Spleen (tissue), 11 donors: ENCODE data around the gene RIGI. TPM values are rescaled to one million over a fixed set of nuclear protein-coding genes. Genes with fewer than 3 reads are reported as not detected.

Experiments
- DNase-seq: peaks from one replicate; pipeline ENCODE4 v3.0.0-alpha.2; 2020
- H3K27ac ChIP-seq, 8 donors: fragments of 200-600 bp; sonication (generic) in 7 of 8; 1 replicate in 4 of 8; 2 replicates in 4 of 8; pipeline versions ENCODE4 v1.5.0 to v1.8.0; 2016 to 2021; ENCODE audit warnings: inconsistent platforms in 4 of 8, mild to moderate bottlenecking in 4 of 8, moderate library complexity in 1 of 8
- H3K27me3 ChIP-seq, 7 donors: fragments of 200-600 bp; sonication (generic) in 6 of 7; replicated peaks in 1 of 7; 1 replicate in 4 of 7; 2 replicates in 3 of 7; pipeline versions ENCODE4 v1.5.0 to v1.8.0; 2016 to 2021; ENCODE audit warnings: inconsistent platforms in 3 of 7, mild to moderate bottlenecking in 1 of 7
- H3K36me3 ChIP-seq, 6 donors: fragments of 200-600 bp; sonication (generic) in 5 of 6; 1 replicate in 4 of 6; 2 replicates in 2 of 6; pipeline versions ENCODE4 v1.5.0 to v1.8.0; 2016 to 2021; ENCODE audit warnings: inconsistent platforms in 2 of 6
- H3K4me1 ChIP-seq, 6 donors: fragments of 200-600 bp; sonication (generic) in 5 of 6; 1 replicate in 3 of 6; 2 replicates in 3 of 6; pipeline versions ENCODE4 v1.5.0 to v1.8.0; 2016 to 2021; ENCODE audit warnings: inconsistent platforms in 3 of 6
- H3K4me3 ChIP-seq, 8 donors: fragments of 200-600 bp; sonication (generic) in 7 of 8; 1 replicate in 4 of 8; 2 replicates in 4 of 8; pipeline versions ENCODE4 v1.5.0 to v1.8.0; 2016 to 2021; ENCODE audit warnings: inconsistent platforms in 4 of 8, mild to moderate bottlenecking in 4 of 8, moderate library complexity in 2 of 8
- H3K9me3 ChIP-seq, 8 donors: fragments of 200-600 bp; sonication (generic) in 7 of 8; 1 replicate in 4 of 8; 2 replicates in 4 of 8; pipeline versions ENCODE4 v1.5.0 to v1.8.0; 2016 to 2021; ENCODE audit warnings: inconsistent platforms in 4 of 8
- POLR2A ChIP-seq, 3 donors: fragments of 450-650 bp; IDR thresholded peaks; one replicate each; pipeline ENCODE4 v1.5.1; 2017; ENCODE audit warnings: antibody characterized with exemption in 3 of 3, mild to moderate bottlenecking in 1 of 3
- POLR2AphosphoS5 ChIP-seq, 3 donors: sonication (generic); formaldehyde crosslinking; IDR thresholded peaks; one replicate each; pipeline ENCODE4 v1.5.1; 2017; ENCODE audit warnings: antibody characterized with exemption in 3 of 3
- WGBS, 5 donors: extraction: QIAGEN DNeasy Blood & Tissue Kit in 3 of 5; methylation state at CpG; one replicate each; pipeline versions ENCODE4 v1.1.5 to v1.1.7; 2013 to 2018; 5-methylcytosine and 5-hydroxymethylcytosine counted together
- intact Hi-C: fragments of 100-400 bp; cut with DNase I; formaldehyde crosslinking; loops from one replicate; pipeline ENCODE4 v1.15.0; 2023; ENCODE audit warnings: low total_unique reads
- polyA plus RNA-seq, 3 donors: library from polyadenylated mRNA; stranded (reverse); fragments of 200-250 nt; gene quantifications; one replicate each; pipeline ENCODE4 v1.2.1, GENCODE V29; 2013
- total RNA-seq, 7 donors: library from RNA; depleted of rRNA in 3 of 7; stranded (reverse); fragments of >200 nt in 3 of 7; fragmentation: NEBNext Ultra II Directional in 4 of 7; extraction: Animal tissue kit (Norgen Biotek cat#: 25700) in 4 of 7; gene quantifications; one replicate each; pipeline versions ENCODE4 v1.1.0 to v1.2.1, GENCODE V29; 2016 to 2021
- TF ChIP-seq, protein P1 (sequence below), 11 experiments: fragments of 200-600 bp in 7 of 11; fragments of 450-650 bp in 4 of 11; sonication (generic) in 4 of 11; IDR thresholded peaks in 8 of 11; conservative IDR thresholded peaks in 3 of 11; 1 replicate in 7 of 11; 2 replicates in 4 of 11; pipeline versions ENCODE4 v1.4.0 to v1.8.0; 2016 to 2021; ENCODE audit warnings: antibody characterized with exemption in 11 of 11, inconsistent platforms in 4 of 11, mild to moderate bottlenecking in 1 of 11
- donor health status: healthy with polysubstance abuse.
- donor health status: DM: no; HTN: no; CAD: no; lungs with moderate emphysema.
- donor health status: DM: no; HTN: no; CAD: no.
- donor health status: Bipolar disorder and iron deficiency.
- donor health status: healthy.
- donor health status: DM: no; HTN: no; CAD: no.
- donor health status: DM: yes; HTN: yes; CAD: no.

RIGI gene
- total and polyA plus RNA-seq, 10 donors: 6.5 to 24.4 (median 16.4) TPM

DNA sequence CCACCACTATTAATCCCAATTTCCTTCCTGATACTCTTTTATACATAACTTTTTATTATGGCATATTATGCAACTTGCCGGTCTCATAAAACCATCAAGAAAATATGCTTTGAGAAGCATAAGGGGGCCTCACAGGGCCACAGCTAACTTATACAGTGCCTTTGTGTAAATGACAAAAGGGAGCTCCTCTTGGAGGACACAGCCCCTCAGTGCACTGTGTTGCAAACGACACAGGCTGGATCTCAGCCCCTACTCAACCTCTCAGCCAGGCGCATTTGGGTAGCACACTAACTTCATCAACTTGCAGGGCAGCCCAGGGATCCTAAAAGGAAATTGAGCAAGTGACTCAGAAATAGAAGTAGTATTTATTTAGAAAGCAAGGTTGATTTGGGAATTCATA, 35.4 kb downstream of the RIGI start:
- H3K36me3 ChIP-seq: peaks cover 0 to 97% (median 53%) of the 10 kb centered on the region in 6 donors
- no peak overlapping the region for H3K27ac ChIP-seq

DNA sequence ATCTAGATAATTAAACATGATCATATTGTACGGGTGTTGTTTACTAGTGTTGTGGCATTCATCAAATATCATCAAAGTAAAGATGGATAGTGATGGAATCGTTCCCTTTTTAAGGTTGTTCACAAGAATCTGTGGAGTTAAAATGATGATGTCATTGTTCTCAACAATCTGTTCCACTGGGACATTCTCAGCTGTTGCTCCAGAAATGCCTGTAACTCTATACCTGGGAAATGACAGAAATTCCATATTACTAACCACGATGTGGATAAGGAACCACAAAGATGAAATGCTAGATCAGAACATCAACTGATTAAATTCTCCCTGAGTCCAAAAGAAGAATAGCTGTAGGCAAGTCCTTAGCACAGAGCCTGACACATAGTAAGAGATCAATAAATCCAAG, 38.0 kb downstream of the RIGI start:
- peaks cover 0 to 100% (median 78%) of the 10 kb centered on the region in 6 donors for H3K36me3 ChIP-seq
- H3K27ac ChIP-seq: no peak overlapping the region
- H3K4me1 ChIP-seq: no peaks in the 10 kb centered on the region
- intact Hi-C loops: no loop called here
- H3K4me3 ChIP-seq: no peak overlapping the region
- no peak for TF ChIP-seq POLR2AphosphoS5 (IDR thresholded peaks at IDR 0.05)
- TF ChIP-seq, protein P1, sequence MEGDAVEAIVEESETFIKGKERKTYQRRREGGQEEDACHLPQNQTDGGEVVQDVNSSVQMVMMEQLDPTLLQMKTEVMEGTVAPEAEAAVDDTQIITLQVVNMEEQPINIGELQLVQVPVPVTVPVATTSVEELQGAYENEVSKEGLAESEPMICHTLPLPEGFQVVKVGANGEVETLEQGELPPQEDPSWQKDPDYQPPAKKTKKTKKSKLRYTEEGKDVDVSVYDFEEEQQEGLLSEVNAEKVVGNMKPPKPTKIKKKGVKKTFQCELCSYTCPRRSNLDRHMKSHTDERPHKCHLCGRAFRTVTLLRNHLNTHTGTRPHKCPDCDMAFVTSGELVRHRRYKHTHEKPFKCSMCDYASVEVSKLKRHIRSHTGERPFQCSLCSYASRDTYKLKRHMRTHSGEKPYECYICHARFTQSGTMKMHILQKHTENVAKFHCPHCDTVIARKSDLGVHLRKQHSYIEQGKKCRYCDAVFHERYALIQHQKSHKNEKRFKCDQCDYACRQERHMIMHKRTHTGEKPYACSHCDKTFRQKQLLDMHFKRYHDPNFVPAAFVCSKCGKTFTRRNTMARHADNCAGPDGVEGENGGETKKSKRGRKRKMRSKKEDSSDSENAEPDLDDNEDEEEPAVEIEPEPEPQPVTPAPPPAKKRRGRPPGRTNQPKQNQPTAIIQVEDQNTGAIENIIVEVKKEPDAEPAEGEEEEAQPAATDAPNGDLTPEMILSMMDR (IDR thresholded peaks at IDR 0.05 in 8 of 11, conservative IDR thresholded peaks at IDR 0.05 in 3 of 11): no peak
- TF ChIP-seq POLR2A (IDR thresholded peaks at IDR 0.05): no peak
- WGBS, 5 donors: 64 to 95% (median 88%) methylated on average over 3 of the region's 3 CpGs
- no peak for DNase-seq
- H3K9me3 ChIP-seq: no peaks in the 10 kb centered on the region
- no peaks in the 10 kb centered on the region for H3K27me3 ChIP-seq

More for the DNA sequence above, 35.4 kb downstream of the RIGI start:
- Histone ChIP-seq H3K4me1 (no peaks in the 10 kb centered on the region), H3K4me3 (no peak overlapping the region), H3K9me3 (no peaks in the 10 kb centered on the region), H3K27me3 (no peaks in the 10 kb centered on the region)
- 68 to 88% (median 84%) methylated on average over 3 of the region's 3 CpGs for WGBS, 5 donors
- intact Hi-C loops: no loop called here
- DNase-seq: no peak
- TF ChIP-seq POLR2A (IDR thresholded peaks at IDR 0.05) (no peak), POLR2AphosphoS5 (IDR thresholded peaks at IDR 0.05) (no peak)
- TF ChIP-seq, protein P1 (IDR thresholded peaks at IDR 0.05 in 8 of 11, conservative IDR thresholded peaks at IDR 0.05 in 3 of 11): no peak

DNA sequence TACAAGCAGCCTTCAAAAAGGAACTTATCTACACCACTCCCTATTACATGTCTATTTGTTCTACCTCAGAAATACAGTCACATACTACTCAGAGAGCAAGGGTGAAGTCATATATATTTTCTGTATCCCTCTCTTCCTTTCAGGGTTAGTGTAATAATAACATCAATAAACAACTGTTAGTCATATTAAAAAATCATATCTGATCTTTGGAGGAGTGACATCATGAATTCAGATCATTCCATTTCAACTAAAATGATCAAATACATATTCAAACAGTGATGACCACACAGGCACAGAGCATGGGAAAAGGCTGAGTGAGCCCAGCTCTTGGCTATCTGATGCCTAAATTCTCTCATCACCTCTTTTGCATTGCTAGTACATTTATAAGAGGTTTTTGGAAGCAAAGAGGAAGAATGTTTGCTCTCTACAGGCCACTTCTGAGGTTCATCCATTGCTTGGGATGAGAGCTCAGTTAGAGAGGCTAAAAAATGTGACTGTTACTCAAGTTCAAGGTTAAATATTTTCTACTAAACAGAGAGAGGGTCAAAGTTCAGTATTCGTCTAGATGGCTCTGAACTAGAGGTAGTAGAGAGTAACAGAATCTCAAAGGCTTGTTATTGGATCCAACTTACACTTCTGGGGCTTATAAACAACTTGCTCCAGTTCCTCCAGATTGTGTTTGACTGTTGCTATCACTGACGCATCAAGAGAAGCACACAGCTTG, 39.0 kb downstream of the RIGI start:
- Histone ChIP-seq H3K4me3 (no peak overlapping the region), H3K4me1 (no peaks in the 10 kb centered on the region), H3K36me3 (peaks cover 0 to 100% (median 80%) of the 10 kb centered on the region in 6 donors), H3K27ac (no peak overlapping the region), H3K27me3 (no peaks in the 10 kb centered on the region), H3K9me3 (no peaks in the 10 kb centered on the region)
- 78 to 88% (median 85%) methylated on average over 2 of the region's 2 CpGs for WGBS, 5 donors
- DNase-seq: no peak
- TF ChIP-seq, protein P1 (IDR thresholded peaks at IDR 0.05 in 8 of 11, conservative IDR thresholded peaks at IDR 0.05 in 3 of 11): no peak
- TF ChIP-seq POLR2A (IDR thresholded peaks at IDR 0.05) (no peak), POLR2AphosphoS5 (IDR thresholded peaks at IDR 0.05) (no peak)
- intact Hi-C loops: no loop called here

DNA sequence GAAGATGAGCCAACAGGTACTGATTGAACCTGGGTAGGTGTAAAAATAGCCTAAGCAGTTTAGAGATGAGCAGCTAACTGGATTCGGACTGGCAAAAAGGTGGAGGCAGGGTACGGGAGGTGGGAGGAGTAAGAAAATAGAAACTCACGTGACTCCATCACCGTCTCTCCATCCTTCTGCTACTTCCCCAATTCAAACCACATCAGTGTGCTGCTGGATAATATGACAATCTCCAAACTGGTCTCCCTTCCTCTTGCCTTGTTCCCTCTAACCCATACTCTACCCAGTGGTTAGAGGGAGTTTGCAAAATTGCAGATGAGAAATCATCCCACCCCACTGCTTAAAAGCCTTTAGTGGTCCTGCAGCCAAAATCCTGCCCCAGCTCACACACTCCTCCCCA, 42.7 kb downstream of the RIGI start:
- no peaks in the 10 kb centered on the region for H3K9me3 ChIP-seq
- H3K27ac ChIP-seq: no peak overlapping the region
- H3K36me3 ChIP-seq: peaks cover 0 to 100% (median 93%) of the 10 kb centered on the region in 6 donors
- TF ChIP-seq POLR2AphosphoS5 (IDR thresholded peaks at IDR 0.05) (no peak), POLR2A (IDR thresholded peaks at IDR 0.05) (no peak)
- TF ChIP-seq, protein P1 (IDR thresholded peaks at IDR 0.05 in 8 of 11, conservative IDR thresholded peaks at IDR 0.05 in 3 of 11): no peak
- no peaks in the 10 kb centered on the region for H3K27me3 ChIP-seq
- intact Hi-C loops: no loop called here
- H3K4me3 ChIP-seq: no peak overlapping the region
- no peak for DNase-seq
- WGBS, 5 donors: 51 to 76% (median 72%) methylated on average over 4 of the region's 4 CpGs
- H3K4me1 ChIP-seq: no peaks in the 10 kb centered on the region
